ENCODE measurements around the gene ZKSCAN8.
A peak's percentile ranks its signal among the peaks of the same experiment; 100 is the strongest.
"Not testable (repeated sequence)": the region's sequence is repeated elsewhere in the genome, so short reads cannot be mapped to it uniquely, and the experiment has no call there.

The ZKSCAN8 gene

GRCh38 chr6:28122283-28122682 lies 19.4 kb upstream of the ZKSCAN8 start:
- not testable (repeated sequence) for H3K9me3 ChIP-seq (ENCODE audit: control insufficient read depth in 1 of 2, low read length in 2 of 2); H3K4me3 ChIP-seq (ENCODE audit: low read depth in 1 of 2, low read length in 2 of 2); H3K27ac ChIP-seq (ENCODE audit: low read length); H3K27me3 ChIP-seq (ENCODE audit: low read depth, low read length)
- peaks cover 12 to 29% of the 10 kb centered on the region in 2 donors for H3K36me3 ChIP-seq (ENCODE audit: control insufficient read depth in 1 of 2, insufficient read depth in 2 of 2, low read length in 2 of 2)
- H3K4me1 ChIP-seq (ENCODE audit: control insufficient read depth in 1 of 2, insufficient read depth in 2 of 2, low read length in 2 of 2), result peaks cover 0 to 20% of the 10 kb centered on the region in 2 donors

GRCh38 chr6:28124350-28124970 lies 17.2 kb upstream of the ZKSCAN8 start, which contains the start of gene ZSCAN16:
Gene ZSCAN16, plus strand, starts transcription at chr6:28124609. Its CDS starts 835 bp downstream, at chr6:28125444.
- H3K9me3 ChIP-seq (ENCODE audit: control insufficient read depth in 1 of 2, low read length in 2 of 2), result no peaks in the 10 kb centered on the region
- peak within 1 kb of the TSS; percentile 84 to 86 for H3K4me3 ChIP-seq (ENCODE audit: low read depth in 1 of 2, low read length in 2 of 2)
- H3K36me3 ChIP-seq (ENCODE audit: control insufficient read depth in 1 of 2, insufficient read depth in 2 of 2, low read length in 2 of 2), result peaks cover 9 to 16% of the 10 kb centered on the region in 2 donors
- H3K27me3 ChIP-seq (ENCODE audit: low read depth, low read length), result no peaks in the 10 kb centered on the region
- peak within 1 kb of the TSS; percentile 67 for H3K27ac ChIP-seq (ENCODE audit: low read length)
- peaks cover 0 to 20% of the 10 kb centered on the region in 2 donors for H3K4me1 ChIP-seq (ENCODE audit: control insufficient read depth in 1 of 2, insufficient read depth in 2 of 2, low read length in 2 of 2)

GRCh38 chr6:28124971-28125353 lies 16.7 kb upstream of the ZKSCAN8 start:
- Histone ChIP-seq H3K27ac (ENCODE audit: low read length) (peak overlapping the region; percentile 67), H3K9me3 (ENCODE audit: control insufficient read depth in 1 of 2, low read length in 2 of 2) (no peaks in the 10 kb centered on the region), H3K36me3 (ENCODE audit: control insufficient read depth in 1 of 2, insufficient read depth in 2 of 2, low read length in 2 of 2) (peaks cover 9 to 21% of the 10 kb centered on the region in 2 donors), H3K27me3 (ENCODE audit: low read depth, low read length) (no peaks in the 10 kb centered on the region), H3K4me1 (ENCODE audit: control insufficient read depth in 1 of 2, insufficient read depth in 2 of 2, low read length in 2 of 2) (peaks cover 0 to 20% of the 10 kb centered on the region in 2 donors), H3K4me3 (ENCODE audit: low read depth in 1 of 2, low read length in 2 of 2) (peak overlapping the region; percentile 84 to 86)

- Histone ChIP-seq H3K27ac (ENCODE audit: low read length) (no peak overlapping the region), H3K4me3 (ENCODE audit: low read depth in 1 of 2, low read length in 2 of 2) (peak overlapping the region; percentile 84 to 86), H3K4me1 (ENCODE audit: control insufficient read depth in 1 of 2, insufficient read depth in 2 of 2, low read length in 2 of 2) (peaks cover 0 to 20% of the 10 kb centered on the region in 2 donors), H3K36me3 (ENCODE audit: control insufficient read depth in 1 of 2, insufficient read depth in 2 of 2, low read length in 2 of 2) (peaks cover 5 to 17% of the 10 kb centered on the region in 2 donors), H3K27me3 (ENCODE audit: low read depth, low read length) (no peaks in the 10 kb centered on the region), H3K9me3 (ENCODE audit: control insufficient read depth in 1 of 2, low read length in 2 of 2) (no peaks in the 10 kb centered on the region)
Measured at GRCh38 chr6:28125401-28125800, 16.3 kb upstream of the ZKSCAN8 start.

- Histone ChIP-seq H3K4me1 (ENCODE audit: control insufficient read depth in 1 of 2, insufficient read depth in 2 of 2, low read length in 2 of 2) (peaks cover 4 to 20% of the 10 kb centered on the region in 2 donors), H3K27ac (ENCODE audit: low read length) (no peak overlapping the region)
Measured at GRCh38 chr6:28134015-28134414, 7.7 kb upstream of the ZKSCAN8 start.

GRCh38 chr6:28134716-28135115 lies 7.0 kb upstream of the ZKSCAN8 start:
- H3K9me3 ChIP-seq (ENCODE audit: control insufficient read depth in 1 of 2, low read length in 2 of 2), result no peaks in the 10 kb centered on the region
- no peak overlapping the region for H3K27ac ChIP-seq (ENCODE audit: low read length)
- H3K4me3 ChIP-seq (ENCODE audit: low read depth in 1 of 2, low read length in 2 of 2), result no peak overlapping the region
- H3K27me3 ChIP-seq (ENCODE audit: low read depth, low read length), result no peaks in the 10 kb centered on the region
- H3K4me1 ChIP-seq (ENCODE audit: control insufficient read depth in 1 of 2, insufficient read depth in 2 of 2, low read length in 2 of 2), result peaks cover 4 to 20% of the 10 kb centered on the region in 2 donors
- H3K36me3 ChIP-seq (ENCODE audit: control insufficient read depth in 1 of 2, insufficient read depth in 2 of 2, low read length in 2 of 2), result peaks cover 0 to 4% of the 10 kb centered on the region in 2 donors

More at GRCh38 chr6:28134015-28134414, 7.7 kb upstream of the ZKSCAN8 start:
- Histone ChIP-seq H3K36me3 (ENCODE audit: control insufficient read depth in 1 of 2, insufficient read depth in 2 of 2, low read length in 2 of 2) (peaks cover 0 to 8% of the 10 kb centered on the region in 2 donors), H3K4me3 (ENCODE audit: low read depth in 1 of 2, low read length in 2 of 2) (no peak overlapping the region), H3K9me3 (ENCODE audit: control insufficient read depth in 1 of 2, low read length in 2 of 2) (no peaks in the 10 kb centered on the region), H3K27me3 (ENCODE audit: low read depth, low read length) (no peaks in the 10 kb centered on the region)

GRCh38 chr6:28135393-28135792 lies 6.3 kb upstream of the ZKSCAN8 start:
- H3K27ac ChIP-seq (ENCODE audit: low read length), result peak overlapping the region; percentile 1
- no peaks in the 10 kb centered on the region for H3K27me3 ChIP-seq (ENCODE audit: low read depth, low read length)
- peaks cover 4 to 20% of the 10 kb centered on the region in 2 donors for H3K4me1 ChIP-seq (ENCODE audit: control insufficient read depth in 1 of 2, insufficient read depth in 2 of 2, low read length in 2 of 2)
- peak overlapping the region; percentile 83 to 96 for H3K4me3 ChIP-seq (ENCODE audit: low read depth in 1 of 2, low read length in 2 of 2)
- no peaks in the 10 kb centered on the region for H3K36me3 ChIP-seq (ENCODE audit: control insufficient read depth in 1 of 2, insufficient read depth in 2 of 2, low read length in 2 of 2)
- no peaks in the 10 kb centered on the region for H3K9me3 ChIP-seq (ENCODE audit: control insufficient read depth in 1 of 2, low read length in 2 of 2)

GRCh38 chr6:28136585-28137504 lies 4.8 kb upstream of the ZKSCAN8 start:
- Histone ChIP-seq H3K4me1 (ENCODE audit: control insufficient read depth in 1 of 2, insufficient read depth in 2 of 2, low read length in 2 of 2) (peaks cover 4 to 20% of the 10 kb centered on the region in 2 donors), H3K27ac (ENCODE audit: low read length) (peak overlapping the region; percentile 95), H3K27me3 (ENCODE audit: low read depth, low read length) (no peaks in the 10 kb centered on the region), H3K4me3 (ENCODE audit: low read depth in 1 of 2, low read length in 2 of 2) (peak overlapping the region; percentile 83 to 96), H3K9me3 (ENCODE audit: control insufficient read depth in 1 of 2, low read length in 2 of 2) (no peaks in the 10 kb centered on the region), H3K36me3 (ENCODE audit: control insufficient read depth in 1 of 2, insufficient read depth in 2 of 2, low read length in 2 of 2) (no peaks in the 10 kb centered on the region)

GRCh38 chr6:28137505-28137981 lies 4.1 kb upstream of the ZKSCAN8 start:
- no peaks in the 10 kb centered on the region for H3K9me3 ChIP-seq (ENCODE audit: control insufficient read depth in 1 of 2, low read length in 2 of 2)
- no peaks in the 10 kb centered on the region for H3K27me3 ChIP-seq (ENCODE audit: low read depth, low read length)
- peak overlapping the region; percentile 95 for H3K27ac ChIP-seq (ENCODE audit: low read length)
- peak overlapping the region; percentile 83 to 96 for H3K4me3 ChIP-seq (ENCODE audit: low read depth in 1 of 2, low read length in 2 of 2)
- no peaks in the 10 kb centered on the region for H3K36me3 ChIP-seq (ENCODE audit: control insufficient read depth in 1 of 2, insufficient read depth in 2 of 2, low read length in 2 of 2)
- H3K4me1 ChIP-seq (ENCODE audit: control insufficient read depth in 1 of 2, insufficient read depth in 2 of 2, low read length in 2 of 2), result peaks cover 7 to 23% of the 10 kb centered on the region in 2 donors

GRCh38 chr6:28139860-28140543 lies 1.7 kb upstream of the ZKSCAN8 start:
- no peaks in the 10 kb centered on the region for H3K9me3 ChIP-seq (ENCODE audit: control insufficient read depth in 1 of 2, low read length in 2 of 2)
- H3K4me3 ChIP-seq (ENCODE audit: low read depth in 1 of 2, low read length in 2 of 2), result peak overlapping the region in 1 of 2 donors; percentile 27
- H3K27ac ChIP-seq (ENCODE audit: low read length), result no peak overlapping the region
- H3K4me1 ChIP-seq (ENCODE audit: control insufficient read depth in 1 of 2, insufficient read depth in 2 of 2, low read length in 2 of 2), result peaks cover 14 to 39% of the 10 kb centered on the region in 2 donors
- peaks cover 0 to 3% of the 10 kb centered on the region in 2 donors for H3K36me3 ChIP-seq (ENCODE audit: control insufficient read depth in 1 of 2, insufficient read depth in 2 of 2, low read length in 2 of 2)
- H3K27me3 ChIP-seq (ENCODE audit: low read depth, low read length), result no peaks in the 10 kb centered on the region

GRCh38 chr6:28140616-28141015 lies 1.1 kb upstream of the ZKSCAN8 start:
- Histone ChIP-seq H3K27ac (ENCODE audit: low read length) (no peak overlapping the region), H3K36me3 (ENCODE audit: control insufficient read depth in 1 of 2, insufficient read depth in 2 of 2, low read length in 2 of 2) (peaks cover 3% of the 10 kb centered on the region in 2 donors), H3K4me3 (ENCODE audit: low read depth in 1 of 2, low read length in 2 of 2) (no peak overlapping the region), H3K9me3 (ENCODE audit: control insufficient read depth in 1 of 2, low read length in 2 of 2) (no peaks in the 10 kb centered on the region), H3K27me3 (ENCODE audit: low read depth, low read length) (no peaks in the 10 kb centered on the region), H3K4me1 (ENCODE audit: control insufficient read depth in 1 of 2, insufficient read depth in 2 of 2, low read length in 2 of 2) (peaks cover 14 to 40% of the 10 kb centered on the region in 2 donors)
